H1 (cell line): ENCODE data around the gene TMEM45A. TPM values are rescaled to one million over a fixed set of nuclear protein-coding genes. Genes with fewer than 3 reads are reported as not detected.
A peak's percentile ranks its signal among the peaks of the same experiment; 100 is the strongest.

Experiments
- BACH1 ChIP-seq: IDR thresholded peaks from 2 replicates; pipeline ENCODE4 v1.6.1; 2012; ENCODE audit warnings: low read length, improper control_type of control experiment
- KDM5A ChIP-seq: fragments of 200-600 bp; IDR thresholded peaks from 2 replicates; pipeline ENCODE4 v1.7.1; 2012; ENCODE audit warnings: mild to moderate bottlenecking, low read length, inconsistent platforms, mixed read lengths
- TBP ChIP-seq: IDR thresholded peaks from 2 replicates; pipeline ENCODE4 v1.6.1; 2011; ENCODE audit warnings: low read depth, low read length, improper control_type of control experiment
- polyA plus RNA-seq, 7 experiments: library from polyadenylated mRNA; depleted of rRNA in 3 of 7; stranded (reverse) in 5 of 7; unstranded in 2 of 7; fragments of >200 nt in 5 of 7; fragments of 200-250 nt in 2 of 7; gene quantifications; 1 replicate in 5 of 7; 2 replicates in 1 of 7; 4 replicates in 1 of 7; pipeline versions ENCODE4 v1.2.1 to v1.2.3, GENCODE V29; 2011 to 2013; ENCODE audit warnings: missing spikeins in 2 of 7, mixed read lengths in 2 of 7
- total RNA-seq: library from RNA; stranded (reverse); fragmentation: NEBNext Ultra II Directional; extraction: Animal tissue kit (Norgen Biotek cat#: 25700); gene quantifications from 2 replicates; pipeline ENCODE4 v1.2.1, GENCODE V29; 2021

Gene TMEM45A
- total and polyA plus RNA-seq, 2 of the 8 experiments (the other 6 are each of a cell fraction or from before 2014, with no cell fraction given), result 12.9 to 14.2 TPM

GRCh38 chr3:100602506-100603444 lies 110.4 kb downstream of the TMEM45A start (continued):
- no peak for TF ChIP-seq KDM5A
- TF ChIP-seq TBP, result no peak
- peak; percentile 95 for TF ChIP-seq BACH1
